ENCODE results near the gene SPAG8.

Gene SPAG8

DNA sequence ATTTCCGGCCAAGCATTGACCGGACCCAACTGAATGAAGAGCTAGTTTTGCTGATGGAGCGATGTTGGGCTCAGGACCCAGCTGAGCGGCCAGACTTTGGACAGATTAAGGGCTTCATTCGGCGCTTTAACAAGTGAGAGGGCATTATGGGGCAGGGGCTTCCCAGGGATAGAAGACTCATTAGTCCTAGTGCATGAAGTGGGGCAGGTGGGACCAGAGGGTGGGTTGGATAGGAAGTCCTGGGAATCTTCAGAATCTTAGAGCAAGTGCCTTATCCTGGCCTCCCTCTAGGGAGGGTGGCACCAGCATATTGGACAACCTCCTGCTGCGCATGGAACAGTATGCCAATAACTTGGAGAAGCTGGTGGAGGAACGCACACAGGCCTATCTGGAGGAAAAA lies 6.0 kb downstream of the SPAG8 start:
- DNase-seq, result peak; percentile 13

DNA sequence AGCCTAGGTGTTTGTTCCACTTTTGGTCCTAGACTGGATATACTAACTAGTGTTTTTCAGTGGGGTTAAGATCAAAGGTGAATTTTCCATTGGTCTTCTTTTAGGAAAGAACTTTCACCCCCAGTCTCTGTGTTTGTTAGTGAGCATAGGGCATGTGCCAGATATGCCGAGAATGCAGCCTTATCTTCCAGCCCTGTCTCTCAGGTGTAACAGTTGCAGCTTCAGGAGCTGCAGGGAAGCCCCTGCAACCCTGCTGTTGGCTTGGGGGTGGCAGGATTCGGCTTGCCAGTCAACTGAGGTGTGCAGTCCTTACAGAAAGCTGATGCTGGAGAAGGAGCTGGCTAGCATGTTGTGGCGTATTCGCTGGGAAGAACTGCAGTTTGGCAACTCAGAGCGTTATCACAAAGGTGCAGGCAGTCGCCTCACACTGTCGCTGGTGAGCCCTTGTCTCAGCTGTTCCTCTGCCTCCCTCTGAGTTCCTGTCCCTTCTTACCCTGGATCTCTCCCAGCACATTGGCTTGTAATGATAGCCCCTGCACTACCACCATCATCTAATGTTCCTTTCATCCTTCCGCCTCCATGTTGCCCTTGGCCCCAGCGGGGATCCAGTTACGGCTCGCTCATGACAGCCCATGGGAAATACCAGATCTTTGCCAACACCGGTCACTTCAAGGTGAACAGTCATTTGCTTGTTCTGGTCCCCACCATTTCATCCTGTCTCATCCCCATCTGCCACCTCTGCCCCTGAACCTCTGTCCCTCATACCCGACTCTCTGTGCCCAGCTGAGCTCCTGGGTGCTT lies 10.5 kb downstream of the SPAG8 start:
- no peak for DNase-seq

DNA sequence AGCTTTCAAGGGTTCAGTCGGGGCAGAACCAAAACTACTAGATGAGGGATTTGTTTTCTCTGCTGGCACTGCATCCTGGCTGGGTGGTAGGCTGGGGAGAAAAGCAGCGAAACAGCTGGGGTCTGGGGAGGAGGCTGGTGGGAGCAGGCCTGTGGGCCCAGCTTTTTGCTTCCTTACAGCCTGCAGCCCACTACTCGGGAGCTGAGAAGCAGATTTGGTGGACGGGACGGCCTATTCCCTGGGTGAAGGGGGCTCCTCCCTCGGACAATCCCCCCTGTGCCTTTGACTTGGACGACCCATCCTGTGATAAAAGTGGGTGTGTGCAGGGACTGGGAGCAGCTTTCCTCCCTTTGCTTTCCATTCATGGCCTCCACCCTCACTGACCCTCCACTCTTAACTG lies 11.5 kb downstream of the SPAG8 start:
- DNase-seq, result no peak

DNA sequence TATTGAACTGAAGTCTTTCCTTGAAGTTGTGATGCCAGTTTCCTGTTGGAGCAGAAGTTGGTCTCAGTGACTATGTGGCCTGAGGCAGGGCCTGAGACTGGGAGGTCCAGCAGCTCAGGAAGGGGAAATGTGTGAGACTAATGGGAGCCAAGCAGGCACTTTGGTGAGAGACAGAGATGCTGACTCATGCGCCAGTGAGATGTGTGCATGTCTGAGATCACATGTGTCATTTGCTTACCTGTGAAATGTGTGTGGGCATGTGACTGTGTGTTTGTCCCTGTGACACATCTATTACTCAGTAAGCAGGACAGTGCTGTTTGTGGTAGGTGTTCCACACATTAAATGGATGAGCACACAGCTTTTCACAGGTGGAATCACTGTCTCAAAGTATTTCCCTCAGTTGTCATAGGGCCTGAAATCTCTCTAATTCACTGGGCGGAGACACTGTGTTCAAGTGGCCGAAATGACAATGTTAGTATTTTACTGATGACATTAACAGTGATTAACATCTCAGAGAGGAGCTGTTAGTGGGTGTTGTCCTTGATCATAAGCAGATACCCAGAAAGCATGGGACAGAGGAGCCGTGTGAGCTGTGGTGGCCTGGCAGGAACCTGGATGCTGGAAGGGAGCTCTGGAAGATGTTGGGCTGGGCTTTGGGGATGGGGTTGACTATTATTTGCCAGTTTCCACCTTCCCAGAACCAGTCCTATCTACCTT lies 13.2 kb downstream of the SPAG8 start:
- DNase-seq, result peak; percentile 55

DNA sequence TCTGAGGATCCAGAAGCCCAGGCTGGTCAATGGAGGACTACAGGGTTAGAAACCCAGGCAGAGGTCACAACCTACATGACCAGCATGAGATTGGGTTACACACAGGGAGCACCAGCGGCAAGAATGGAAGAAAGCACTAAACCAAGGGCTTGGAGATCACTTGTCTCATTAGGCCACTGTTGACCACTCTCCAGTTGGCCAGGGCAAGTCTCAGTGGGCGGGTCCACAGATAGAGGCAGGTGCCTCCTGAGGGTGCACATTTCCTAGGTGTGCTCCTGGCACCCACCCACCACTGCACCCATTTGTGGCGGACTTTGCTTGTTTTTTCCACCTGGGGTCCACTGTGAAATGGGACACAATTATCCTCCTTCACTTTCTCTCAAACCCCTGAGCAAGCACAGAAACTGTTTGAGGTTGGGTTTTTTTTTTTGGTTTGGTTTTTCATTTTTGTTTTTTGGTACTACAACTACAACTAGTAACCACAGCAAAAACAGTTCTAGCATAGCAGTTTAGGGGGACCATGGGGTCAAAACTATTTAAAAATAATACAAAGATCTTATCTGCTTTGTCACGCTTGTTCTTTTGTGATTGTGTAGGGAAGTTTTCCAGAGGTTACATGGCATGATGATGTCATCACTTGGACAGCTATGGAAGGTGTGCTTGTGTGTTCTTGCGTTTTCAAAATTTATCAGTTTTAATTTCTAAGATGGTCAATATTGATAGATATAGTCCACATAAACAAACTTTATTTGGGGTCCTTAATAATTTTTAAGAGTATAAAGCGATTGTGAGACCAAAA lies 14.6 kb downstream of the SPAG8 start:
- peak; percentile 14 for DNase-seq

DNA sequence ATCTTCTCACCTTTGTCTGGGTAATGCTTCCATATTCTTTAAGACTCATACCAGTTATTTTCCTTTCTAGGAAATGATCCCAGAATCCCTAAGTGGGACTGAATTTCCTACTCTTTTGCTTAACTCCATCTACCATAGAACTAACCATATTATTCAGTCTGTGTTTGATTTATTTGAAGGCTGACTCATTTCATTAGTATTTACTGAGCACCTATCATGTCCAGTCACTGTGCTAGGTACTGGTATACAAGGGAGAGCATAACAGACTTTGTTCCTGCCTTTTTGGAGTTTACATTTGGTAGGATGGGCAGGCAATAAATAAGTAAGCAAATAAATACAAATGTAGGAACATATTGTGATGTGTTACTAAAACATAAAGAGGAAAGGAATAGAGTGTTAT lies 16.4 kb downstream of the SPAG8 start:
- no peak for DNase-seq

DNA sequence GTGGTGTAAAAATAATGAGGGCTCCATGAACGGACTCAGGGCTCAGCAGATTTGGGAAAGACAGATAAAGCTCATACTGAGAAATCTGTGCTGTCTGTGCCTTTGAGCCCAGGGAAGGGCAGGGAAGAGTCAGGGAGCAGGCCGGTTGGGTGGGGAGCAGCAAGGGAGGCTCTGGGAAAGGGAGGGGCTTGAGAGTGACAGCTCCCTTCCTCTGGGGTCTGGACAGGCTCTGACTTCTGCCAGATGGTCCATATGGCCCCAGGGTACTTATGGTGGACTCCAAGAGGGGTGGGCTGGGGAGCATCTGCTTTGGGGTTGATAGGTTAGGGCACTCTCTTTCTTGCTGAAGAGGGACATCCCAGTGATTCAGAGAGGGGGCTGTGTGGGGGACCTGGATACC lies 18.6 kb downstream of the SPAG8 start:
- DNase-seq, result no peak

DNA sequence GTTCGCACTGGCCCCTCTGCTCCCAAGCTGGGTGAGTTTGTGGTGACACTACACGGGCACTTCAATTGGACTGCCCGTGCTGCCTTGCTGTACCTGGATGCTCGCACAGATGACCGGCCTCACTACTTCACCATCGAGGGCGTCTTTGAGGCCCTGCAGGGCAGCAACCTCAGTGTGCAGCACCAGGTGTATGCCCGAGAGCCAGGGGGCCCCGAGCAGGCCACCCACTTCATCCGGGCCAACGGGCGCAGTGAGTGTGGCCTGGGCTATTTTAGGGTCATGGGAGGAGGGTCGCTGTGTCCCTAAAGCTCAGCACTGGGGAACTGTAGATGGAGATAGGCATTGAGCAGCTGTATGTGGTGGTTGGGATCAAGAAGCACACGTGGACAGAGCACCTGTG lies 19.2 kb downstream of the SPAG8 start:
- no peak for DNase-seq

DNA sequence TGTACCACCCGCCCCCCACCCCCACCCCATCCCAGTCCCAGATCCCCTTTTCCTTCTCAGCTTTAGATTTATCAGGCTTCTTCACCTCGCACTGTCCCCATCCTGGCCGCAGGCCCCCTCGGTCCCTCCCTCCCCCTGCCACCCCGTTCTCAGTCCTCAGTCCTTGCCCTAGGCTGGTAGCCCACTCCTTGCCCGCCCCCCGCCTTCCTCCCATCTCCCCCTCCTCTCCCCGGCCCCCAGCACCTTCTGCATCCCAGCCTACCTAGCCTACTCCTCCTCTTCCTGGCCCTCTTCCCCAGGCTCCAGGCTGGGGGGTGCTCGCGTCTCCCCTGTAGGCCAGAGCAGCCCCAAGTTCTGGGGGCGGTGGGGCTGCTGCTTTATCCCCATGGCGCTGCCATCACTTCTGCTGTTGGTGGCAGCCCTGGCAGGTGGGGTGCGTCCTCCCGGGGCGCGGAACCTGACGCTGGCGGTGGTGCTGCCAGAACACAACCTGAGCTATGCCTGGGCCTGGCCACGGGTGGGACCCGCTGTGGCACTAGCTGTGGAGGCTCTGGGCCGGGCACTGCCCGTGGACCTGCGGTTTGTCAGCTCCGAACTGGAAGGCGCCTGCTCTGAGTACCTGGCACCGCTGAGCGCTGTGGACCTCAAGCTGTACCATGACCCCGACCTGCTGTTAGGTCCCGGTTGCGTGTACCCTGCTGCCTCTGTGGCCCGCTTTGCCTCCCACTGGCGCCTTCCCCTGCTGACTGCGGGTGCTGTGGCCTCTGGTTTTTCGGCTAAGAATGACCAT lies 19.8 kb downstream of the SPAG8 start:
- DNase-seq, result no peak

DNA sequence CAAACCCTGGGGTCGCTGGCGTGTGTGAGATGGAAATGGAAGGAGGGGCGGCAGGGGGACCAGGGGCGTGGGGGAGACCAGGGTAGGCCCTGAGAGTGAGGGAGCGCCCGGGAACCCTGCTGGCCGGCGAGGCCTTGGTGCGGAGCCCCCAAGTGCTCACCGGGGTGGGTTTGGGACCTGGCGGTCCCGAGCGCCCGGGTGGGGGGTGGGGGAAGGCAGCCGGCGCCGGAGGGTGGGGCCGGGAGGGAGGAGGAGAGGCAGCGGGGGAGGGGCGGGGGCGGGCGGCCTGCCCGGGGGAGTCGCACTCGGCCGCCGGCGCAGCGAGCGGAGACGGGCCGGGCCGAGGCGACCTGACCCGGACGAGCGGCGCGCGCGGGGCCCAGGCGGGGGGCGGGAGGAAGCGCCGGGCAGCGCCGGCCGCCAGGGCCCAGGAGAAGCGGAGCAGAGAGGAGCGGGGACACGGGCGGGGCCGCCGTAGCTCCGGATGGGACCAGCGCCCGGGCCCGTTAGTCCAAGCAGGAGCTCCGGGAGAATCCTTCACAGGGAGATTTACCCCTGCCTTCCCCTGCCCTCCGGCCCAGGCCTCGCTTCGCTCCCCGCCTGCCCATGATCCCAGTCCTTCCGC lies 20.7 kb downstream of the SPAG8 start, which contains the start of gene NPR2:
NPR2 (plus strand) TSS at position 295 of the 625 bp plus-strand sequence. CDS start 818 bp downstream, outside the sequence.
- DNase-seq, result no peak

DNA sequence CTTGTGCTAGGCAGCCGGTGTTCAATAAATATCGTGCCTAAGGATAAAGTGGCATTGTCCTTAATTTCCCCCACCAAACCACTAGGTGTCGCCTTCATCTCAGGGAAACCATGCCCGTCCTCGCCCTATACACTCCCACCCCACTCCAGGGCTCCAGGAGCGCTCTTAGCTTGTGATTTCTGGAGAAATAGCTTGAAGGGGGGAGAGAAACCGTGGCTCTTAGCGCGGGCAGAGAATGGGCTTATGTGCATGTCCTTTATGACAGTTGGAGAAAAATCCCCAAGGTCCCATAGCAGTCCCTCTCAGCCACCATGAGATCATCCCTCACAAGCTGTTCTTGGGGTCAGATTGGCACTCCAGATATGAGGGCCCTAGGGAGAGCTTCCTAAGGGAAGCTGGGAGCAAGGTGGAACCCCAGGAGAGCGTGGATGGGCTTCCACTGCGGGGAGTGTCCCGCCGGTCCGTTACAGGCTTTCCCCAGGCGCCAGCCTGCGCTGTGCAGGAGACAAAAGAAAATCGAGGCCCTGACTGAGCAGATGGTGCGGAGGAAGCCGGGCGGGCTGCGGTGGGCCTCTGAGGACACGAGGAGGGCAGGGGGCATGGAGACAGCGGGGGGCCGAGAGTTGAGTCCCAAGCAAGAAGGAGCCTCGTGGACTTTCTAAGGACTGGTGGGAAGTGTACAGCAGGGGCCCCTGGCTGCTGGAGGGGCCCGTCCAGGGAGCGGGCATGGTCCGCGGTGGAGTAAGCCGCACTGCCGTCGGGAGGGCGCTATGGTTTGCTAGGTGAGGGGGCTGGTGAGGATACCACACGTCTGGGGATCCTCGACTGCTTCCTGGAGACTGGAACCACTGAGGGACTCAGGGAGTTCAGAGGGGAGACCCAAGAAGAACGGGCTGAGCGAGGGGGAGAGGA lies 21.4 kb downstream of the SPAG8 start:
- DNase-seq, result peak; percentile 60

DNA sequence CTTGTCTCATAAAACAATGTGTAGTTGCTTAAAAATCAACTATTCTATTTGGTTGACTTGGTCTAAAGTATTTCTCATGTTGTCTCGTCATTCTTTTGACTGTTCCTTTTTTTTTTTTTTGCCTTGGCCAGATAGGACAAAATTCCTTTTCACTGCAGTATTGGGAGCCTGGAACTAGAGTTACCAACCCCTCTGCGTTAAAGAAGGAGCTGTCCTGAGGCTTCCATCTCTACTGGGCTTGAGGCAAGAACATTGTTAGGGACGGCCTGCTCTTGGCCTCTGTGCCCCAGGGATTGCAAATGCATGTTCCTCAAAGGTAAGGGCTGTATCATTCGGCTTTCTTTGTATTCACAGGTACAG lies 22.1 kb downstream of the SPAG8 start:
- no peak for DNase-seq

DNA sequence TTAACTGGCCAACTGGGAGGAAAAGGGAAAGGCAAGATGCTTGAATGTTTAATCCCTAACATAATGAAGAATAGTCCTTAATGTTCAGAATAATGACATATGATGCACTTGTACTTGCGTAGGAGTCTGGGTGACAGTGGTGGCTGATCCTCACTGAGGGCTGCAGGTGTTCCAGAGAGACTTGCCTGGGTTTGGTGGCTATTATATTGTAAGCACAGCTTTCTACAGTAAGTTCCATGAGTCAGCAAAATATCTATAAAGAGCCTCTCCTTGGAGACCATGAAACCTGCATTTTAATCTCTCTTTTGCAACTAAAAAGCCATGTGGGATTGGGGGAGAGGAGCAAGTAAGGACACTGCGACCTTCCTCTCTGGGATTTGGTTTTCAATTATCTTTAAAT lies 22.5 kb downstream of the SPAG8 start:
- DNase-seq, result no peak

DNA sequence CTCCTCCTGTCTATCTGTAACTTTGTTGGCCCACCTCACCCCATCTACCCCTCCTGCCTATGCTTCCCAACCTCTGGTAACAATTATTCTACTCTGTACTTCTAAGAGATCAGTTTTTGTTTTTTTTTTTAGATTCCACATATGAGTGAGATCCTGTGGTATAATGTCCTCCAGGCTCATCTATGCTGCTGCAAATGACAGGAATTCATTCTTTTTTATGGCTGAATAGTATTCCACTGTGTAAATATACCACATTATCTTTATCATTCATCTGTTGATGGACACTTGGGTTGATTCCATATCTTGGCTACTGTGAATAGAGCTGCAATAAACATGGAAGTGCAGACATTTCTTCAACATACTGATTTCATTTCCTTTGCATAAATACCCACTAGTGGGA lies 28.6 kb downstream of the SPAG8 start:
- no peak for DNase-seq

DNA sequence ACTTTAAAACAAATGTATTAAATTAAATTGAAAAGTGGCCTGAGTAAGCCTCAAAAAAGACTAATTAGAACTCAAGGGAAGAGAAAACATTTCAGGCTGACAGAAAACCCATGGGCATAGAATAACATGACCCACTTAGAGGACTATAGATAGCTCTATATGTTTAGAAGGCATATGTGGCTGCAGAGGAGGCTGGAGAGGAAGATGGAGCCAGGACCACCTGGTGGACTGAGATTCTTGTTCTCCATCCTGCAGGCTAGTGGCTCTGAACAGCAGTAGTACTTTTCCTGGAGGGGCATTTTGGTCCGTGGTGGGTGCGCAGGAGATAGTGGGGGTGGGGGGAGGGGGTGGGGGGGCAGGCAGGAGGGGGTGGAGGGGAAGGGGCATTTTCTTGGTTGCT lies 31.0 kb downstream of the SPAG8 start:
- DNase-seq, result no peak

DNA sequence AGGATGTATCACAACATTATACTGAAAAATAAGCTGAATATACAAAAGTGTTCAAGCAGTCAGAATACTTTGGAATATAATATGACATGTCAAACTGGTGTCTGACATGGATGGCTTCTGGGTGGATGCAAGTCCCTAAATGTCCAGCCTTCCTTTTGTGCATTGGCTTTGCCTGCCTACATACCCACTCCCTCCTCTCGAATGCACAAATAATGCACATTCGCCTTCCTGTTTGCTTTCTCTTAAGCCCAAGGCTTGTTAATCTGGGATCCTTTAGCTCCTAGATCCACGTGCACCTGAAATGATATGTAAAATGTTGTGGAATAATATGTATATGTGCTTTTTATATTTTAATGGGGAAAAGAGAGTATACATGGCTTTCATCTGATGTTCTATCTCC lies 33.6 kb downstream of the SPAG8 start:
- no peak for DNase-seq

DNA sequence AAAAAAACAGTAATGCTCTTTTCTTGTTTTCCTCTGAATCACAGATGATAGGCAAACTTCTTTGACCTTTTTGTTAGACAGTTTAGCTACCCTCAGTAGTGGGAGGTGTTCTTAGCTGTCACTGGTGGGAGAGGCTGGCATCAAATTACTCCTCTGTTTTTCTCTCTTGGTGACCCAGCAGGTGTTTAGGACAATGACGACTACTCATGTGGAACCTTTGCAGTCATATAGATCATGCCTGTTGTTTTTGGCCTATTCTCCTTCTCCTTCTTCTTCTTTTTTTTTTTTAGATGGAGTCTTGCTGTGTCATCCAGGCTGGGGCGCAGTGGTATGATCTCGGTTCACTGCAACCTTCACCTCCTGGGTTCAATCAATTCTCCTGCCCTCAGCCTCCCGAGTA lies 36.0 kb downstream of the SPAG8 start:
- no peak for DNase-seq

DNA sequence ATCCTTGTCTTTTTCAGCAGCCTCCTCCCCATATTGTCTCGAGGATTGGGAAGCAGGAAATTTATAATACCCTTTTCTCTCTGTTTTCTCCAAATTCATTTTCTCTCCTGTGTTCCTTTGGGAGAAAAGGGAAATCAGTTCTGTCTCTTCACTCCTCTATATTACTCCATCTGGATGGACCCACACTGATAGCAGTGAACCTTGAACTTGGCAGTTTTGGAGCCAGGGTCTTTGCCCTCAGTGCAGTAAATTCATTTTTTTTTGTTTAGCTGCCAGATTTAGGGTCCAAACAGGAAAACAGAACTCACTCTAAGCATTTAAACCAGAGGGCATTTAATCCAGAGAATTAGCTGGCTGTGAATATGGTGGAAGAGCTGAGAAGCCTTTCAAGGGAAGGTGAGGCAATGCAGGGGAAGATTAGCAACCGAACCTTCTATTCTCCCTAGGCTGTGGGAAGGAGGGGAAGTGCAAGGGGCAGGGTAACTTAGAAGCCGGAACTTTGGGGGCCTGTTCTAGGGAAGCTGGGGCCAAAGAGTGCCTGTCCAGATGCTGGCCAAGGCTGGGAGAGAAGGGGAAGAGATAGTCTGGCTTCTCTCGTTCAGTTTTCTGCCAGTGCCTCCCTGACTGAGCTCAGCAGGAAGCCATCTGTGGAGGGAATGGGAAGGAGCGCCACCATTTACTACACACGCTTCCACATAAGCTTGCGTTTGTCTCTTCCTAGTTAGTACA lies 37.0 kb downstream of the SPAG8 start:
- no peak for DNase-seq

DNA sequence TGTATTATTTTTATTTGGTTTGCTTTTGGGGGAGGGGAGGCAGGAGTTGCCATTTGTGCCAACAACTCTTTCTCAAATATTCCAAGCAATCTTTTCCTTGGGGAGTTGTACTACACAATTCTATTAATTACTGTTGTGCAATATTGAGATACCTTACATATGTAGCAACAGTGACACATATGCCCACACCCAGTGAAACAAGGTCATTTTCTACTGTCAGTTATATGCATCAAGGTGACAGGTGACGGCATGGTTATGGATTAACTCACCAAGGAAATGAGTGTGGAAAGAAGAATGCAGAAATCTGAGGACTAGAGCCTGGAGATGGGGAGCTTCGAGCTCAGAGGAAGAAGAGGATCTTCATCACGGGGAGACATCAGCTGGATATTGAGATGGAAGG lies 40.1 kb downstream of the SPAG8 start:
- no peak for DNase-seq

DNA sequence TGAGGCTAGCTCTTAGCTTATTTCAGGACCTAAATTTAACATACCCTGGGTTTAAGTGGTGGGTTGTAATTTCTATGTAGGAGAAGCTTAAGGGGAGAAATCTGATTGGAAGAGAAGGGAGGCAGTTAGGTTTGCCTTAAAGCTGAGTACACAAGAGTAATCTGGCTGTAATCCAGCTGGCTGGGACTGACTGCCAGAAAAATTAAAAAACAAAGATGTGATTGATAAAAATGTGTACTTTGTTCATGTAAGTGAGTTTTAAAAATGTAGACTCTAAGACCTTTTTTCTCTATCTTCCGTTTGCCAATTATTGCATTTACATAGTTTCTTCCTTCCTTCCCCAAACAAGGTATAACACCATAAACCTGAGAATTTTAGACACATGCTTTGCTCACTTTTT lies 40.5 kb downstream of the SPAG8 start:
- no peak for DNase-seq

DNA sequence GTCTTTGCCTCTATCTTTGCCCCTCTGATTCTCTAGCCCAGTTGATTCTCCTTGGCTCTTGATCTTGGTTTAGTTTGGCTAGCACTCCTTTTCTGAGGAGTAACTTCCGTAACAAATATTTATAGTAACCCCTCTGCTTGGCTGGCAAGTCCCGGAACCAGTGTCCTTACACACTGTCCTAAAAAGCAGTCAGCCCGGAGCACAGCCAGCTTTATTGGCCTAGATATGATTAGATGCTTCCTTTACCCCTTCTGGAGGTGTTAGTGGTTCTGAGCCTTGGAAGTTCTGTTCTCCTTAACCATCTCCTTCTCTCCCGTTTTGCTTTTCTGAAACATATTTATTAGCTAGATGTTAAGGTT lies 41.0 kb downstream of the SPAG8 start:
- DNase-seq, result no peak
